ENCODE measurements around the gene JUNB.
A peak's percentile ranks its signal among the peaks of the same experiment; 100 is the strongest.
"Not testable (repeated sequence)": the region's sequence is repeated elsewhere in the genome, so short reads cannot be mapped to it uniquely, and the experiment has no call there.

JUNB gene

DNA sequence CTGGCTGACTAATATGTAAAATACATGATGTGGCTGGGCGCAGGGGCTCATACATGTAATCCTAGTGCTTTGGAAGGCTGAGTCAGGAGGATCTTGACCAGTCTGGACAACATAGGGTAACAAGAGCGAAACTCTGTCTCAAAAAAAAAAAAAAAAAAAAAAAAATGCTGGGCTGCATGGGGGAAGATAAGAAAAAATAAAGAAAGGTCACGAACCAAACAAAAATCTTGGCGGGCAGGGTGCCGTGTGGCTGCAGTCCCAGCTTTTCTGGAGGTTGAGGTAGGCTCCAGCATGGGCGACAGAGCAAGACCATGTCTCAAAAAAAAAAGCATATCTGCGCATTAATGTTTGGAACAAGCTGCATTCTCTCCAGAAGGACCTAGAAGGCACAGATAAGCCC lies 23.8 kb downstream of the JUNB start:
- no peak for DNase-seq

DNA sequence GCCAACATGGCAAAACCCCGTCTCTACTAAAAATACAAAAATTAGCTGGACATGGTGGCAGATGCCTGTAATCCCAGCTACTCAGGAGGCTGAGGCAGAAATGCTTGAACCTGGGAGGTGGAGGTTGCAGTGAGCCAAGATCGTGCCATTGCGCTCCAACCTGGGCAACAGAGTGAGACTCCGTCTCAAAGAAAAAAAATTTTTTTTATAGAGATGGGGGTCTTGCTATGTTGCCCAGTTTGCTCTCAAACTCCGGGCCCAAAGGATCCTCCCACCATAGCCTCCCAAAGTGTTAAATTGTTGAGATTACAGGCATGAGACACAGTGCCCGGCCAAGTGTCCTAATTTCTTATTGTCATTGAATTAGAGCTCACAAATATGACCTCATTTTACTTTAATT lies 25.9 kb downstream of the JUNB start:
- not testable (repeated sequence) for DNase-seq

GRCh38 chr19:12817810-12818209 lies 26.5 kb downstream of the JUNB start:
- not testable (repeated sequence) for DNase-seq

- no peak for DNase-seq
Measured at GRCh38 chr19:12821761-12822160, 30.5 kb downstream of the JUNB start.

DNA sequence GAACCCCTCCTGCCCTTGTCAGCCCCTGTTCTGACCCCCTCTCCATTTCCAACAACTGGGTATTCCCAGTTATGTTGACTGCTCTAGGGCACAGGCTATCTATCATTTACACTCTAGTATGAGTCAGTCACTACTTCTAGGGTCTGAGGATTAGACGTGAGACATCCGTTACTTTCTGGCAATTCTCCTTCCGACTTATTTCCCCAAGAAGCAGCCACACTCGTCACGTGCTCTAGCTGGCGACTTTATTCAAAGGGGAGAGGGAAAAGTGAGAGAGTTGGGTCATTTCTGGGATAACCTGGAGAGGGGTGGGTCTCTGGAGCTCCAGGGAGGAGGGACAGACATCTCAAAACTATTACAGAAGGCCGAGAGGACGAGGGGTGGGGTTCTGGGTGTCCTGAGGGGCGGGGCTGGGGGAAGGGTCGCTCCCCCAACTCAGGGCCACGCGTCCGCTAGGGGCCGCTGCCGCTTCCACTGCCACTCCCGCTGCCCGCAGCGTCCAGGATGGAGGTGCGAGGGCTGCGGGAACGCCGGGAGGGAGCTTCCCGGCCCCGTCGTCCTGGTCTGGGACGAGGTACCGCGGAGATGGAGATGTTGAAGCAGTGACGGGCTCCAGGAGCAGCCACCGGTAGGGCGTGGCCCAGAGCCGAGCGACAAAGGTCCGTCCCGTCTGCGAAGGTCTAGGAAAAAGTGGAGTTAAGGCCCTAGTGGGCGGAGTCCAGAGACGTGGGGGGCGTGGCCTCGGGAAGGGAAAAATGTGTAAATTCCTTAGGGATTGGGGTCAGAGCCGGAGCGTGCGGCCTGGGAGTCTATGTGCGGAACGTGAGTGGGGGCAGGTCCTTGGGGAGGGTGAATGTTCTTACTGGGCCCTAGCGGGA lies 34.2 kb downstream of the JUNB start:
- peak; percentile 85 for DNase-seq

GRCh38 chr19:12828494-12828893 lies 37.2 kb downstream of the JUNB start:
- DNase-seq, result peak; percentile 80

GRCh38 chr19:12833418-12833737 lies 42.1 kb downstream of the JUNB start:
- DNase-seq, result no peak

- DNase-seq, result peak; percentile 81
Measured at GRCh38 chr19:12833738-12834565, 42.7 kb downstream of the JUNB start.

DNA sequence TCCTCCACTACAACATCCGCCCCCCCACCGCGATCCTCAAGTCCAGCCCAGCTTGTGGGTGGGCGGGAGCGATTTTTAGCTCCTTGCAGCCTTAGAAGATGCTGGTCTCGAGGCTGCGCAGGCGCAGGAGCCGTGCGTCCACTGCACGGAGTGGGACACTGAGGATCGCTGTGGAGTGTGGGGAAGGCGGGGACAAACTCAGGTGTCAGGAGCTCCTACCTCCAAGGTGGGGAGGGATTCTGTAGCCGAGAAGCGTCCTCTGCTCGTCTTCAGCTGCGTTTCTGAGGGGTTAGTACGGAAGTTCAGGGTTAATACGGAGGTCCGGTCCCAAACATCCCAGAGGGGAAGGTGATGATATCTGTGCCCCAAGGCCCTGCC lies 43.3 kb downstream of the JUNB start, which contains the start of gene RTBDN:
Gene RTBDN (minus strand): TSS at position 14 of the 378 bp plus-strand sequence. CDS start 4,600 bp downstream, outside the sequence.
- peak; percentile 66 for DNase-seq

- peak; percentile 68 for DNase-seq
Measured at GRCh38 chr19:12834976-12835757, 43.9 kb downstream of the JUNB start.

DNA sequence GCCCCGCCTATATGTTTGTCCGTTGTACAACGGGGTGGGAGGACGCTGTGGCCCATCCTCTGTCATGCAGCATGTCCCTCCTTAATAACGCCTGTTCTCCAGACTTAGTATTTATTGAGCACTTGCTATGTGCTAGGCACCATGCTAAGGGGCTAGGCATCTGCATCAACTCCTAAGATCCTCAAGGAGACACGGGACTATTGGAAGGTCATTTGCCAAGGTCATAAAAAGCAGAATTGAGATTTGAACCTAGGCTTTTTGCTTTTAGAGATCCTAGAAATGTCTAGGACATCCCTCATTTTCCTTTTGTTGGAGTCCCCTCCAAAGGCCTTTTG lies 45.2 kb downstream of the JUNB start:
- no peak for DNase-seq

DNA sequence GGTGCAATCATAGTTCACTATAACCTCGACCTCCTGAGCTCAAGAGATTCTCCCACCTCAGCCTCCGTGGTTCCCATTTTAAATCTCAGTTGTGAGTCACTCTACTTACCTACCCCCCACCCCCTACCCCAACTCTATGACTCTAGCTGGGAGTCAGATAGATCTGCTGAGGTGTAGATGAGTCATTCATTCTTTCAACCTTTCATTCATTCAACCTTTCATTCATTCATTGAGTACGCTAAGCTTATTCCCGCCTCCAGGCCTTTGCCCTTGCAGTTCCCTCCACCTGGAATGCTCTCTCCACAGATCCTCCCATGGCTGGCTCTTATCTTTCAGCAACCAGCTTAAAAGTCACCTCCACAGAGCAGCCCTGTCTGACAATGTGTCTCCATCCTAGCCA lies 45.9 kb downstream of the JUNB start:
- DNase-seq, result peak; percentile 66

GRCh38 chr19:12838182-12838885 lies 47.0 kb downstream of the JUNB start, which contains the start of gene MAST1:
TSS of gene MAST1 (plus strand) at chr19:12838515. CDS start at chr19:12838573, 58 bp downstream.
- DNase-seq, result peak; percentile 76

GRCh38 chr19:12838886-12839756 lies 47.8 kb downstream of the JUNB start:
- no peak for DNase-seq

DNA sequence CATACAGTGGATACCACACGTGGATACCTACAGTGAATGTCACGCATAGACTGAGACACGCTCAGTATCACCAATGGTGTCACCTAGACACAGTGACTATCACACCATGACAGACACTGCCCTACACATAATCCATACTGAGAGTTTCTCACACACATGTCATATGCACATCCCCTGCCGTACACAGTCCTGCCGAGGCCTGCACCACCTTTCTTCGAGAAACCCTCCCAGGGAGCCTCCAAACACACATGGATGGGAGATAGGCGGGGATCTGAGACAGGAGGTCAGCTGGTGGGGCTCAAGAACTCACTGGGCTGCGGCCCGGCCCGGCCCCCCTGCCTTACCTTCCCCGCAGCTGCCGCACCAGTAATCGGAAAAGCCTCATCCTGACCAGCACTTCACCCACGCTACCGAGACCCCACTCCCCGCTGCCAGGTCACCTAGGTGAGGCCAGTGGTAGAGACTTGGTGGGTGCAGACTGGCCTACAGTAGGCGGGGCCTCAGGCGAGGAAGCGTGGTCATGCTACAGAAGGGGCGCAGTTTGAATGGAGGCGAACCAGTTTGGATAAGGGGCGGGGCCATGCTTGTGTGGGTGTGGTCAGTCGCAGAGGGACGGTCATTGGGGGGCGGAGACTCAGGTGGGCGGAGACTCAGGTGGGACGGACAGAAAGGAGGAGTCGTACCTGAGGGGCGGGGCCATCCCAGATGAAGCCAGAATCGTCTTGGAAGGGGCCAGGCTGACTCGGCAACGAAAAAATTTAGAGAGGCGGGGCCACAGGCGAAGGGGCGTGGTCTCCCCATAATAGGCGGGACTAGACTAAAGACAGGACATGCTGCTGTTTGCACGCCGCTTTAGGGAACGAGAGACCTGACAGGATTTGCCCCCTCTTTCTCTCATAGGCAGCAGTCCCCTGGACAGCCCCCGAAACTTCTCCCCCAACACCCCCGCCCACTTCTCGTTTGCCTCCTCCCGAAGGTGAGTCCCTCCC lies 49.1 kb downstream of the JUNB start:
- peak; percentile 97 for DNase-seq

GRCh38 chr19:12841094-12841493 lies 49.8 kb downstream of the JUNB start:
- DNase-seq, result peak; percentile 94

GRCh38 chr19:12842511-12842910 lies 51.2 kb downstream of the JUNB start:
- no peak for DNase-seq
